AG04450 (cell line): ENCODE data around the gene TEN1. TPM values are rescaled to one million over a fixed set of nuclear protein-coding genes. Genes with fewer than 3 reads are reported as not detected.

Experiments used
- CTCF ChIA-PET: fragments of 300-600, 350-600 bp; formaldehyde crosslinking; extraction: SDS; loops from one replicate; lab custom pipeline; 2022; ENCODE audit warnings: antibody characterized with exemption, inconsistent platforms; lab: Charles Lee
- POLR2A ChIA-PET: fragments of 350-600 bp; formaldehyde crosslinking; extraction: SDS; loops from one replicate; lab custom pipeline; 2021; ENCODE audit warnings: antibody characterized with exemption, inconsistent platforms; lab: Yijun Ruan, JAX
- DNase-seq: peaks from one replicate; pipeline ENCODE4 v3.0.0-alpha.2; 2011; ENCODE audit warnings: low read depth, low spot score
- H3K27ac ChIP-seq: one replicate; pipeline ENCODE4 v1.5.1; 2012; ENCODE audit warnings: low read depth, low read length, control low read depth
- H3K27me3 ChIP-seq: one replicate; pipeline ENCODE4 v1.6.0; 2012; ENCODE audit warnings: low read length; ENCODE audit not compliant: control insufficient read depth, insufficient read depth
- H3K4me3 ChIP-seq: 2 replicates; pipeline ENCODE4 v1.5.1; 2011; ENCODE audit warnings: mild to moderate bottlenecking, low read depth, low read length, control low read depth
- H3K9me3 ChIP-seq: 2 replicates; pipeline ENCODE4 v1.5.1; 2012; ENCODE audit warnings: low read length; ENCODE audit not compliant: control insufficient read depth, insufficient read depth
- polyA plus RNA-seq: library from polyadenylated mRNA; depleted of rRNA; stranded (reverse); fragments of >200 nt; gene quantifications from 2 replicates; pipeline ENCODE4 v1.2.3, GENCODE V29; 2011
- TF ChIP-seq, protein P1 (sequence below): IDR thresholded peaks from 2 replicates; pipeline ENCODE4 v1.5.1; 2011; ENCODE audit warnings: low read depth, low read length, control low read depth, inconsistent platforms

Gene TEN1
- polyA plus RNA-seq, 1 experiment, result 9.1 TPM

DNA sequence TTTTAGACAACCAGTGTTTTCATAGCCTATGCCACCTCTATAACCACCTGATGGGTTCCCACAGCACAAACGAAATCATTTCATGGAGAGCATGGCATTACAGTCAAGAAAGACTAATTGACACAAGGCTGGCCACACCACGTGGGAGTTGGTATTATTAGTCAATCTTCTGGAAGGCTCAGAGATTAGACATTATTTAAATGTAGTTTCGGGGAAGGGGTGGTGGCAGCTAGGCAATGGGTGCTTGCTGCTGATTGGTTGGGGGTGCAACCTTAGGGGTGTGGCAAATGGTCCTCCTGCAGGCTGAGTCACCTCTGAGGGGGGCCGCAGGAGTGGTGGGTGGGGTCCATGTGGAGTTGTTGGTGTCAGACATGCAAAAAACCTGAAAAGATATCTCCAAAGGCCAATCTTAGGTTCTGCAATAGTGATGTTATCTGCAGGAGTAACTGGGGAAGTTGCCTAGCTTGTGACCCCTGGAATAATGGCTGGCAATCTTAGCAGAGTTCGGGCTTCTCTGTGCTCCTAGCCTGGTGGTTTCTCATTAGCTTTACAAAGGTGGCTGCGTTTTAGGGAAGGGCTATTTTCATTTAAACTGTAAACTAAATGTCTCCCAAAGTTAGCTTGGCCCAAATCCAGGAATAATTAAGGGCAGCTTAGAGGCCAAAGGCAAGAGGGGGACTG lies 4.6 kb downstream of the TEN1 start:
- Histone ChIP-seq H3K4me3 (no peak overlapping the region), H3K27me3 (no peaks in the 10 kb centered on the region), H3K9me3 (no peaks in the 10 kb centered on the region), H3K27ac (no peak overlapping the region)
- CTCF ChIA-PET, result no interaction called here
- DNase-seq, result no peak
- POLR2A ChIA-PET, result no interaction called here
- TF ChIP-seq, protein P1, sequence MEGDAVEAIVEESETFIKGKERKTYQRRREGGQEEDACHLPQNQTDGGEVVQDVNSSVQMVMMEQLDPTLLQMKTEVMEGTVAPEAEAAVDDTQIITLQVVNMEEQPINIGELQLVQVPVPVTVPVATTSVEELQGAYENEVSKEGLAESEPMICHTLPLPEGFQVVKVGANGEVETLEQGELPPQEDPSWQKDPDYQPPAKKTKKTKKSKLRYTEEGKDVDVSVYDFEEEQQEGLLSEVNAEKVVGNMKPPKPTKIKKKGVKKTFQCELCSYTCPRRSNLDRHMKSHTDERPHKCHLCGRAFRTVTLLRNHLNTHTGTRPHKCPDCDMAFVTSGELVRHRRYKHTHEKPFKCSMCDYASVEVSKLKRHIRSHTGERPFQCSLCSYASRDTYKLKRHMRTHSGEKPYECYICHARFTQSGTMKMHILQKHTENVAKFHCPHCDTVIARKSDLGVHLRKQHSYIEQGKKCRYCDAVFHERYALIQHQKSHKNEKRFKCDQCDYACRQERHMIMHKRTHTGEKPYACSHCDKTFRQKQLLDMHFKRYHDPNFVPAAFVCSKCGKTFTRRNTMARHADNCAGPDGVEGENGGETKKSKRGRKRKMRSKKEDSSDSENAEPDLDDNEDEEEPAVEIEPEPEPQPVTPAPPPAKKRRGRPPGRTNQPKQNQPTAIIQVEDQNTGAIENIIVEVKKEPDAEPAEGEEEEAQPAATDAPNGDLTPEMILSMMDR, result no peak

DNA sequence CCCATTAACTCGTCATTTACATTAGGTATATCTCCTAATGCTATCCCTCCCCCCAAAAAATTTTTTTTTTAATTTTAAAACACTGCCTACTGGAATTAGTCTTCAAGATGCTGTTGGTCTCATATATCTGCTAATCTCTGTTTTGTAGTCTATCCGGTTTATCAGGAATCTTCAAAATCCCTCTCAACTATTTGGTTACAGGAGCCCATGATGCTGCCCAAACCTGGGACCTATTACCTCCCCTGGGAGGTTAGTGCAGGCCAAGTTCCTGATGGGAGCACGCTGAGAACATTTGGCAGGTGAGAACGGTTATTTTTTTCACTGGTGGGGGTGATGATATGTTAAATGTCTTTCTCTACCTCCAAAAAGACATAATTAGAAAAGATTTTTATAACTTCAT lies 6.9 kb downstream of the TEN1 start:
- H3K9me3 ChIP-seq, result no peaks in the 10 kb centered on the region
- TF ChIP-seq, protein P1, result no peak
- no peak overlapping the region for H3K4me3 ChIP-seq
- POLR2A ChIA-PET, result no interaction called here
- H3K27ac ChIP-seq, result no peak overlapping the region
- no peaks in the 10 kb centered on the region for H3K27me3 ChIP-seq
- no peak for DNase-seq
- CTCF ChIA-PET, result no interaction called here

DNA sequence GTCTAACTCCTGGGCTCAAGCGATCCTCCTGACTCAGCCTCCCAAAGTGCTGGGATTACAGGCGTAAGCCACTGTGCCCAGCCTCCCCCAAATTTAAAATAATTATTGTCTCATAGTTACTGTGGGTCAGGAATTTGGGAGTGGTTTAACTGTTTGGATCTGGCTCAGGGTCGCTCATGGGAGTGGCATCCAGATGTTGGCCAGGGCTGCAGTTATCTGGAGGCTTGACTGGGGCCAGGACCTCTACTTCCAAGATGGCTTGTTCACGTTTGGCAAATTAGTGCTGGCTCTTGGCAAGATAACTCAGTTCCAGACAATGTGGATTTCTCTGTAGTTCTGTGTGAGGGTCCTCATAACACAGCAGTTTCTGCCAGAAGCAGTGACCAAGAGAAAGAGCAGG lies 8.0 kb downstream of the TEN1 start:
- ChIA-PET POLR2A (no interaction called here), CTCF (interaction anchor here (1.9 kb wide), 1 partner anchor 27 kb away, joined by 8 read pairs; no protein-coding TSS in a partner anchor)
- Histone ChIP-seq H3K27me3 (no peaks in the 10 kb centered on the region), H3K9me3 (no peaks in the 10 kb centered on the region), H3K27ac (no peak overlapping the region), H3K4me3 (no peak overlapping the region)
- TF ChIP-seq, protein P1, result no peak
- DNase-seq, result no peak

DNA sequence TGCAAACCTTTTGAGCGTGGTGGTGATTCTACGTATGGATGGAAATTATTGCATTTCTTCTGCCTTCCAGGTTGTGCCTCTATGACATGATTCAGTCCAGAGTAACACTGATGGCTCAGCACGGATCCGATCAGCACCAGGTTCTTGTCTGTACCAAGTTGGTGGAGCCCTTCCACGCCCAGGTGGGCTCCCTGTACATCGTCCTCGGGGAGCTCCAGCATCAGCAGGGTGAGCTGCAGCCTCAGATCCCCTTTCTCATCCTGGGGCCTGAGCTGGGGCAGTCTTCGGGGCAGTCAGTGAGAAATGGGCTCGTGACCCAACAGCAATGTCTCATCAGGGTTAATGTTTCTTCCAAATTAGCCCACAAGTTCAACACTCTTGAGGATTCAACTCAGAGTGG lies 12.4 kb downstream of the TEN1 start:
- no peak for DNase-seq
- CTCF ChIA-PET, result interaction anchor here (0.6 to 2.3 kb wide), 3 partner anchors 10 to 165 kb away, joined by 4 to 12 read pairs (median 9); partner anchors contain the start of gene CDK3
- POLR2A ChIA-PET, result no interaction called here

DNA sequence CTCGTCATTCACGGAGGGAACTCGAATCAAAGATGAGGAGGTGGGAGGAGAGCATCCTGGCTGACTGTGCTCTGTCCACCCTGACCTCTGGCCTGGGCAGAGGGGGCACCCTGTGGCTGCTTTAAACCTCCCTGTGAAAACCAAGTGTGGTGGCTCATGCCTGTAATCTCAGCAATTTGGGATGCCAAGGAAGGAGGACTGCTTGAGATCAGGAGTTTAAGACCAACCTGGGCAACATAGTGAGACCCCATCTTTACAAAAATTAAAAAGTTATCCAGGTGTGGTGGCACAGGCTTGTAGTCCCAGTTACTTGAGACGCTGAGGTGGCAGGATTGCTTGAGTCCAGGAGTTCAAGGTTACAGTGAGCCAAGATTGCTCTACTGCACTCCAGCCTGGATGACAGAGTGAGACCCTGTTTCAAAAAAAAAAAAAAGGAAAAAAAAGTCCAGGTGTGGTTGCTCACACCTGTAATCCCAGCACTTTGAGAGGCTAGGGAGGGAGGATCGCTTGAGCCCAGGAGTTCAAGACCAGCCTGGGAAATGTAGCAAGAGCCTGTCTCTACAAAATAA lies 15.8 kb downstream of the TEN1 start:
- H3K4me3 ChIP-seq, result no peak overlapping the region
- ChIA-PET POLR2A (no interaction called here), CTCF (interaction anchor here (2.4 kb wide), 1 partner anchor 19 kb away, joined by 9 read pairs; no protein-coding TSS in a partner anchor)
- no peaks in the 10 kb centered on the region for H3K27me3 ChIP-seq
- DNase-seq, result no peak
- H3K27ac ChIP-seq, result no peak overlapping the region
- no peaks in the 10 kb centered on the region for H3K9me3 ChIP-seq
- TF ChIP-seq, protein P1, result no peak

More for the DNA sequence above, 12.4 kb downstream of the TEN1 start:
- TF ChIP-seq, protein P1, result no peak
- no peaks in the 10 kb centered on the region for H3K27me3 ChIP-seq
- H3K27ac ChIP-seq, result no peak overlapping the region
- no peaks in the 10 kb centered on the region for H3K9me3 ChIP-seq
- no peak overlapping the region for H3K4me3 ChIP-seq
